Esophagus muscularis mucosa (tissue), 4 donors: ENCODE measurements around the gene KRCC1.

ENCODE experiments used
- EP300 ChIP-seq: sonication (generic); formaldehyde crosslinking; IDR thresholded peaks from one replicate; pipeline ENCODE4 v1.6.1; 2017; ENCODE audit warnings: antibody characterized with exemption
- POLR2A ChIP-seq: fragments of 450-650 bp; IDR thresholded peaks from one replicate; pipeline ENCODE4 v1.6.1; 2017; ENCODE audit warnings: antibody characterized with exemption, moderate library complexity, mild to moderate bottlenecking, low read depth
- POLR2AphosphoS5 ChIP-seq, 2 donors: sonication (generic); formaldehyde crosslinking; IDR thresholded peaks; one replicate each; pipeline ENCODE4 v1.6.1; 2017; ENCODE audit warnings: antibody characterized with exemption in 2 of 2
- TF ChIP-seq, protein P1 (sequence below), 3 experiments: fragments of 200-600 bp in 2 of 3; fragments of 450-650 bp in 1 of 3; sonication (generic) in 2 of 3; IDR thresholded peaks; one replicate each; pipeline ENCODE4 v1.5.1; 2017 to 2019; ENCODE audit warnings: antibody characterized with exemption in 3 of 3, mild to moderate bottlenecking in 2 of 3, moderate library complexity in 1 of 3

DNA sequence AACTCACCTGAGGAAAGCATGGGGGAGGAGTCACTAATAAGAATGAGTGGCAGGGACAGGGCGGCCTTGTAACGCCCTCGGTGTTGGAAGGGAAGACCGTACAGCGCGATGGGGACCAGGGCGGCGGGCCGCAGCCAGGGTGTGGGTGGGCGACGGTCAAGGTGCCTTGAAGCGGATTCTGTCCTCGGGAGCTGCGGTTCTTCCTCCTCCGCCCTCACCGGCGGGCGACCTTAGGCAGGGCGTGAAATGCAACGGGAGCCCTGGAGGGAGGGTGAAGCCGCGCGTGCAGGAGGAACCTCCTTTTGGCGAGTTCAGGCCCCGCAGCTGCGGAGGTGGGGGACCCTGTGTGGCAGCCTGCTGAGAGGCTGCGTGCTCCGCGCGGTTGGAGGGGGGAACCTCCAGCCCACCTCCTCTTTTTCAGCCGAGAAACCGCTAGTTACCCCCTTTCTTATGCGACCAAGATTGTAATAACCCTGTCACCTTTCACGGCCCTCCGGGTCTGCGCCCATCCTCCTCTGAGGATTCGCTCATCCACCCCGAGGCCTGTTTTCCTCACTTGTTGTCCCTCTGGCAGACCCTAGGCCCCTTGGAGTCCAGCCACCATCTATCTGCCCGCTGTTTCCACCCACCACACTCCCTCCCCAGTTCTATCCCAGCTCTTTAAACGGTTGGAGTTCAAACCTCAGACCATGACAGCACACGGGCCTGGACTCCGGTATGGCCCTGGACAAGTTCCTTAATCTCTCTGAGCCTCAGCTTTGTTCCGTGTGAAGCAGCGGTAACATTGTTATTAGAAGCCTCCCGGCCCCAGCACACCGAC lies 38.4 kb downstream of the KRCC1 start:
- TF ChIP-seq, protein P1, sequence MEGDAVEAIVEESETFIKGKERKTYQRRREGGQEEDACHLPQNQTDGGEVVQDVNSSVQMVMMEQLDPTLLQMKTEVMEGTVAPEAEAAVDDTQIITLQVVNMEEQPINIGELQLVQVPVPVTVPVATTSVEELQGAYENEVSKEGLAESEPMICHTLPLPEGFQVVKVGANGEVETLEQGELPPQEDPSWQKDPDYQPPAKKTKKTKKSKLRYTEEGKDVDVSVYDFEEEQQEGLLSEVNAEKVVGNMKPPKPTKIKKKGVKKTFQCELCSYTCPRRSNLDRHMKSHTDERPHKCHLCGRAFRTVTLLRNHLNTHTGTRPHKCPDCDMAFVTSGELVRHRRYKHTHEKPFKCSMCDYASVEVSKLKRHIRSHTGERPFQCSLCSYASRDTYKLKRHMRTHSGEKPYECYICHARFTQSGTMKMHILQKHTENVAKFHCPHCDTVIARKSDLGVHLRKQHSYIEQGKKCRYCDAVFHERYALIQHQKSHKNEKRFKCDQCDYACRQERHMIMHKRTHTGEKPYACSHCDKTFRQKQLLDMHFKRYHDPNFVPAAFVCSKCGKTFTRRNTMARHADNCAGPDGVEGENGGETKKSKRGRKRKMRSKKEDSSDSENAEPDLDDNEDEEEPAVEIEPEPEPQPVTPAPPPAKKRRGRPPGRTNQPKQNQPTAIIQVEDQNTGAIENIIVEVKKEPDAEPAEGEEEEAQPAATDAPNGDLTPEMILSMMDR (IDR thresholded peaks at IDR 0.05) = no peak
- no peak for TF ChIP-seq POLR2A
- TF ChIP-seq POLR2AphosphoS5 (IDR thresholded peaks at IDR 0.05) = no peak
- no peak for TF ChIP-seq EP300
